PC-3 (cell line): ENCODE data around the gene SPC24. TPM values are rescaled to one million over a fixed set of nuclear protein-coding genes. Genes with fewer than 3 reads are reported as not detected.

ENCODE experiments used
- ATAC-seq: fragments of 200-7000 bp; cut with Tn5 transposase; 2 replicates; pipeline ENCODE4 v1.9.1; 2020; ENCODE audit warnings: mild to moderate bottlenecking, moderate library complexity
- Bru-seq: library from RNA; stranded (reverse); fragments of 400-500 nt; gene quantifications from one replicate; lab custom pipeline; 2021; lab: Mats Ljungman, UMichigan
- BruChase-seq, 2 experiments: library from RNA; stranded (reverse); fragments of 400-500 nt; gene quantifications; one replicate each; lab custom pipeline; 2021; lab: Mats Ljungman, UMichigan
- BruUV-seq: library from RNA; stranded (reverse); fragments of 400-500 nt; replicated peaks from 2 replicates; lab custom pipeline; 2021; lab: Mats Ljungman, UMichigan
- CTCF ChIA-PET: fragments of 300-600 bp; sonication (Branson Sonifier 250); formaldehyde crosslinking; loops from one replicate; lab custom pipeline; 2022; ENCODE audit warnings: antibody characterized with exemption; lab: Charles Lee
- POLR2A ChIA-PET: fragments of 300-600 bp; sonication (Branson Sonifier 250); formaldehyde crosslinking; loops from one replicate; lab custom pipeline; 2022; ENCODE audit warnings: antibody characterized with exemption; ENCODE audit not compliant: unreplicated experiment; lab: Charles Lee
- DNase-seq: peaks from one replicate; pipeline ENCODE4 v3.0.0-alpha.2; 2015
- H2AFZ ChIP-seq: fragments of 300-600 bp; sonication (generic); 2 replicates; pipeline ENCODE4 v1.6.0; 2016; ENCODE audit warnings: antibody characterized with exemption, low read length
- H3F3A ChIP-seq: fragments of 300-600 bp; sonication (generic); one replicate; pipeline ENCODE4 v1.6.0; 2017; ENCODE audit warnings: antibody characterized with exemption, low read length, control low read depth, mild to moderate bottlenecking; ENCODE audit not compliant: unreplicated experiment
- H3K27ac ChIP-seq: fragments of 300-600 bp; sonication (generic); 2 replicates; pipeline ENCODE4 v1.5.1; 2016; ENCODE audit warnings: mild to moderate bottlenecking, low read length
- H3K27me3 ChIP-seq: fragments of 300-600 bp; sonication (generic); 2 replicates; pipeline ENCODE4 v1.6.1; 2016; ENCODE audit warnings: low read length, mixed read lengths
- H3K36me3 ChIP-seq: fragments of 300-600 bp; sonication (generic); 2 replicates; pipeline ENCODE4 v1.6.1; 2016; ENCODE audit warnings: low read depth, mixed run types, low read length, mixed read lengths
- H3K4me1 ChIP-seq: fragments of 300-600 bp; sonication (generic); 2 replicates; pipeline ENCODE4 v1.5.1; 2016; ENCODE audit warnings: low read length; ENCODE audit not compliant: insufficient read depth
- H3K4me2 ChIP-seq: fragments of 300-600 bp; sonication (generic); 2 replicates; pipeline ENCODE4 v1.6.0; 2016; ENCODE audit warnings: low read length
- H3K4me3 ChIP-seq: fragments of 300-600 bp; sonication (generic); 2 replicates; pipeline ENCODE4 v1.5.1; 2016; ENCODE audit warnings: mild to moderate bottlenecking, low read length, mixed read lengths
- H3K79me2 ChIP-seq: fragments of 300-600 bp; sonication (generic); 2 replicates; pipeline ENCODE4 v1.6.1; 2017; ENCODE audit warnings: low read length, mixed read lengths
- H3K9ac ChIP-seq: fragments of 300-600 bp; sonication (generic); 2 replicates; pipeline ENCODE4 v1.6.0; 2016; ENCODE audit warnings: mild to moderate bottlenecking, low read length
- H3K9me2 ChIP-seq: fragments of 300-600 bp; sonication (generic); replicated peaks from 2 replicates; pipeline ENCODE4 v1.6.1; 2016; ENCODE audit warnings: mixed run types, low read length, mixed read lengths
- H3K9me3 ChIP-seq: fragments of 300-600 bp; sonication (generic); 2 replicates; pipeline ENCODE4 v1.6.1; 2016; ENCODE audit warnings: low read length, mixed read lengths
- H4K20me1 ChIP-seq: fragments of 300-600 bp; sonication (generic); 2 replicates; pipeline ENCODE4 v1.6.1; 2016; ENCODE audit warnings: low read length, mixed read lengths
- EZH2 ChIP-seq: fragments of 300-600 bp; sonication (generic); IDR thresholded peaks from one replicate; pipeline ENCODE4 v1.6.1; 2017; ENCODE audit warnings: antibody characterized with exemption, mild to moderate bottlenecking, low read length; ENCODE audit not compliant: unreplicated experiment
- EZH2phosphoT487 ChIP-seq: fragments of 300-600 bp; sonication (generic); IDR thresholded peaks from 2 replicates; pipeline ENCODE4 v1.6.1; 2018; ENCODE audit warnings: mild to moderate bottlenecking, antibody characterized with exemption, low read length, borderline replicate concordance
- intact Hi-C: fragments of 100-400 bp; cut with micrococcal nuclease; formaldehyde crosslinking; loops from 2 replicates; pipeline ENCODE4 v1.9.0; 2023
- long read RNA-seq: library from polyadenylated mRNA; unstranded; transcript quantifications from one replicate; pipeline ENCODE4 v2.0.0, GENCODE V29; 2021; ENCODE audit not compliant: unreplicated experiment
- total RNA-seq: library from RNA; depleted of rRNA; stranded (reverse); fragments of >200 nt; gene quantifications from 2 replicates; pipeline ENCODE4 v1.2.3, GENCODE V29; 2014; rRNA removed
- TF ChIP-seq, protein P1 (sequence below): fragments of 300-600 bp; sonication (generic); conservative IDR thresholded peaks from 2 replicates; pipeline ENCODE4 v1.5.1; 2017; ENCODE audit warnings: antibody characterized with exemption, low read depth, mild to moderate bottlenecking, low read length

SPC24 gene, protein sequence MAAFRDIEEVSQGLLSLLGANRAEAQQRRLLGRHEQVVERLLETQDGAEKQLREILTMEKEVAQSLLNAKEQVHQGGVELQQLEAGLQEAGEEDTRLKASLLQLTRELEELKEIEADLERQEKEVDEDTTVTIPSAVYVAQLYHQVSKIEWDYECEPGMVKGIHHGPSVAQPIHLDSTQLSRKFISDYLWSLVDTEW
- total RNA-seq (136 and 142 TPM in 2 replicates), Bru-seq, nascent RNA (percentile 77 among the genes with signal in this experiment), BruChase-seq, experiment 1, labeled RNA remaining after a 6-hour chase (percentile 80 among the genes with signal in this experiment), BruChase-seq, experiment 2, labeled RNA remaining after a 2-hour chase (percentile 47 among the genes with signal in this experiment)
- long read RNA-seq, partial matches to known transcripts, result 0 of 5 reads
- long read RNA-seq, other reads (novel, unspliced or antisense), result 4 of 5 reads

DNA sequence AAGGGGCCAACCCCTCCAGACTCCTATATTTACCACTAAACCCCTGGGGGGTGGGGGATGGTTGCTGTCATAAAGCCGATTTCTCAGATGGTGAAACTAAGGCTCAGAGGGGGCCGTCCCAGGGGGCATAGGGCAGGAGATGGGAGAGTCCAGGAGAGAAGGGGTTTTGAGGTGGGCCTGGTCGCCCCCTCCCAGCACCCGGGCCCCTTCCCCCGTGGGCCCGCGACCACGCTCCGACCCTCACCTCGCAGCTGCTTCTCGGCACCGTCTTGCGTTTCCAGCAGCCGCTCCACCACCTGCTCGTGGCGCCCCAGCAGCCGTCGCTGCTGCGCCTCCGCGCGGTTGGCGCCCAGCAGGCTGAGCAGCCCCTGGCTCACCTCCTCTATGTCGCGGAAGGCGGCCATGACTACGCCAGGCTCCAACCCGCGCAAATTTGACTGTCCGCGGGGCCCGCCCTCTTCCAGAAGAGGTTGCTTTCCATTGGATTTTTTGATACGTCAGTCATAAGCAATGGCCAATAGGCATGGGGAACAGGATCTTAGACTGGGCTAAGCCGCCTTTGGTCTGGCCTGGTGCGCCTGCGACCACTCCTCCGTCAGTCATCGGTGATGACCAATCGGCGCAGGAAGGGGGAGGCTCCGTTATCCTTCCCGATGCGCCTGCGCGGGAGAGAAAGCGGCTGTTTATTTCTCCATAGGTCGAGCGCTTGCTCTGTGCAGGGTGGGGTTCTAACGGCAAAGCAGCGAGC is at the start of gene SPC24:
Gene SPC24, minus strand, starts transcription at position 410 of the 748 bp plus-strand sequence. Its CDS starts 6 bp downstream, at position 404.
- peak within 1 kb of the TSS; percentile 89 for H3K4me2 ChIP-seq
- H2AFZ ChIP-seq, result peak within 1 kb of the TSS; percentile 75
- H3K27me3 ChIP-seq, result no peaks in the 10 kb centered on the region
- peaks cover 28% of the 10 kb centered on the region for H3K4me1 ChIP-seq
- BruUV-seq, result no TSS peak
- DNase-seq (peak; percentile 99), ATAC-seq (peak; percentile 94)
- peaks cover 47% of the 10 kb centered on the region for H3K79me2 ChIP-seq
- H3K36me3 ChIP-seq, result peaks cover 5% of the 10 kb centered on the region; the same call in 1 of the 2 replicates
- no peaks in the 10 kb centered on the region for H3K9me3 ChIP-seq
- H3K4me3 ChIP-seq, result peak within 1 kb of the TSS; percentile 94
- H3K27ac ChIP-seq, result peak within 1 kb of the TSS; percentile 35
- ChIA-PET POLR2A (no interaction called here), CTCF (no interaction called here)
- peak within 1 kb of the TSS; percentile 95 for H3K9ac ChIP-seq
- TF ChIP-seq EZH2 (no peak), EZH2phosphoT487 (no peak)
- TF ChIP-seq, protein P1, sequence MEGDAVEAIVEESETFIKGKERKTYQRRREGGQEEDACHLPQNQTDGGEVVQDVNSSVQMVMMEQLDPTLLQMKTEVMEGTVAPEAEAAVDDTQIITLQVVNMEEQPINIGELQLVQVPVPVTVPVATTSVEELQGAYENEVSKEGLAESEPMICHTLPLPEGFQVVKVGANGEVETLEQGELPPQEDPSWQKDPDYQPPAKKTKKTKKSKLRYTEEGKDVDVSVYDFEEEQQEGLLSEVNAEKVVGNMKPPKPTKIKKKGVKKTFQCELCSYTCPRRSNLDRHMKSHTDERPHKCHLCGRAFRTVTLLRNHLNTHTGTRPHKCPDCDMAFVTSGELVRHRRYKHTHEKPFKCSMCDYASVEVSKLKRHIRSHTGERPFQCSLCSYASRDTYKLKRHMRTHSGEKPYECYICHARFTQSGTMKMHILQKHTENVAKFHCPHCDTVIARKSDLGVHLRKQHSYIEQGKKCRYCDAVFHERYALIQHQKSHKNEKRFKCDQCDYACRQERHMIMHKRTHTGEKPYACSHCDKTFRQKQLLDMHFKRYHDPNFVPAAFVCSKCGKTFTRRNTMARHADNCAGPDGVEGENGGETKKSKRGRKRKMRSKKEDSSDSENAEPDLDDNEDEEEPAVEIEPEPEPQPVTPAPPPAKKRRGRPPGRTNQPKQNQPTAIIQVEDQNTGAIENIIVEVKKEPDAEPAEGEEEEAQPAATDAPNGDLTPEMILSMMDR, result no peak
- H3F3A ChIP-seq, result no peaks in the 10 kb centered on the region
- no peaks in the 10 kb centered on the region for H4K20me1 ChIP-seq
- H3K9me2 ChIP-seq, result no peaks in the 10 kb centered on the region
- intact Hi-C loops, result loop anchor here (1.0 kb wide), 2 partner anchors 12 to 16 kb away; no protein-coding TSS in a partner anchor

DNA sequence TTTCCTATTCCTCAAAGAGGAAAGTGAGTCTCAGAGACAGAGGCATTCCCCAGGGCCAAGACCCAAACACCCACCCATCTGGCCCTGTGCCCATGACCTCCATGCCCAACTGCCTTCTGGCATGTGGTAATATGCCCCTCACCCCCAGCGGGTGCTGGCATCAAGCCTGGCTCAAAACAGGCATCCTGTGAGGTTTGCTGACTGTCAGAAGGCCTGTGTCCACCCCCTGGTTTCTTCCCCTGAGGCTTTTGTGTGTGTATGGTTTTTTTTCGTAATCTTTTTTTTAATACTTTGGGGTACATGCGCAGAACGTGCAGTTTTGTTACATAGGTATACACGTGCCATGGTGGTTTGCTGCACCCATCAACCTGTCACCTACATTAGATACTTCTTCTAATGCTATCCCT is 49.4 kb upstream of the SPC24 start:
- Histone ChIP-seq H3K79me2 (no peaks in the 10 kb centered on the region), H3K27me3 (no peaks in the 10 kb centered on the region), H3K4me3 (no peak overlapping the region), H3F3A (no peaks in the 10 kb centered on the region), H3K9me2 (no peaks in the 10 kb centered on the region), H4K20me1 (no peaks in the 10 kb centered on the region), H3K36me3 (no peaks in the 10 kb centered on the region), H3K4me2 (no peak overlapping the region), H3K9me3 (no peaks in the 10 kb centered on the region), H3K27ac (no peak overlapping the region), H3K9ac (no peak overlapping the region), H2AFZ (no peak overlapping the region), H3K4me1 (peaks cover 11% of the 10 kb centered on the region)
- ChIA-PET CTCF (interaction anchor here (0.6 kb wide), 1 partner anchor 92 kb away, joined by 3 read pairs; no protein-coding TSS in a partner anchor), POLR2A (no interaction called here)
- no peak for ATAC-seq
- peak; percentile 20 for DNase-seq
- no TSS peak for BruUV-seq
- TF ChIP-seq, protein P1, result no peak
- TF ChIP-seq EZH2phosphoT487 (no peak), EZH2 (no peak)
- intact Hi-C loops, result loop anchor here (5.0 kb wide), 1 partner anchor 168 kb away; no protein-coding TSS in a partner anchor
